ENCODE data around the gene MGMT.

The MGMT gene

GRCh38 chr10:129495256-129495655 is 28.2 kb downstream of the MGMT start:
- no peak for DNase-seq (ENCODE audit: low spot score)

GRCh38 chr10:129495698-129496097 is 28.7 kb downstream of the MGMT start:
- no peak for DNase-seq (ENCODE audit: low spot score)

- DNase-seq (ENCODE audit: low spot score) = no peak
Observed at GRCh38 chr10:129497013-129497412, 30.0 kb downstream of the MGMT start.

- no peak for DNase-seq (ENCODE audit: low spot score)
Observed at GRCh38 chr10:129498680-129499079, 31.6 kb downstream of the MGMT start.

- DNase-seq (ENCODE audit: low spot score) = no peak
Observed at GRCh38 chr10:129500617-129501339, 33.7 kb downstream of the MGMT start.

GRCh38 chr10:129501652-129502436 is 34.8 kb downstream of the MGMT start:
- no peak for DNase-seq (ENCODE audit: low spot score)

GRCh38 chr10:129502448-129502847 is 35.4 kb downstream of the MGMT start:
- no peak for DNase-seq (ENCODE audit: low spot score)

- no peak for DNase-seq (ENCODE audit: low spot score)
Observed at GRCh38 chr10:129505500-129506075, 38.5 kb downstream of the MGMT start.

GRCh38 chr10:129506101-129506797 is 39.2 kb downstream of the MGMT start:
- no peak for DNase-seq (ENCODE audit: low spot score)

- DNase-seq (ENCODE audit: low spot score) = no peak
Observed at GRCh38 chr10:129507216-129507889, 40.3 kb downstream of the MGMT start.

GRCh38 chr10:129509155-129509554 is 42.1 kb downstream of the MGMT start:
- no peak for DNase-seq (ENCODE audit: low spot score)

- no peak for DNase-seq (ENCODE audit: low spot score)
Observed at GRCh38 chr10:129509835-129510234, 42.8 kb downstream of the MGMT start.

- DNase-seq (ENCODE audit: low spot score) = no peak
Observed at GRCh38 chr10:129511086-129511485, 44.0 kb downstream of the MGMT start.

- DNase-seq (ENCODE audit: low spot score) = no peak
Observed at GRCh38 chr10:129511758-129512157, 44.7 kb downstream of the MGMT start.

GRCh38 chr10:129513312-129513711 is 46.3 kb downstream of the MGMT start:
- DNase-seq (ENCODE audit: low spot score) = no peak

- DNase-seq (ENCODE audit: low spot score) = no peak
Observed at GRCh38 chr10:129514568-129515451, 47.8 kb downstream of the MGMT start.

- DNase-seq (ENCODE audit: low spot score) = no peak
Observed at GRCh38 chr10:129516846-129517679, 50.0 kb downstream of the MGMT start.

GRCh38 chr10:129517680-129518057 is 50.6 kb downstream of the MGMT start:
- DNase-seq (ENCODE audit: low spot score) = no peak

- DNase-seq (ENCODE audit: low spot score) = no peak
Observed at GRCh38 chr10:129518793-129519192, 51.8 kb downstream of the MGMT start.
